GM12878 (cell line): Measurements from ENCODE around the gene ITSN2. TPM values are rescaled to one million over a fixed set of nuclear protein-coding genes. Genes with fewer than 3 reads are reported as not detected.

Experiments used
- ATAC-seq: fragments of 200-7000 bp; cut with Tn5 transposase; 3 replicates; pipeline ENCODE4 v1.9.1; 2020; ENCODE audit warnings: mild to moderate bottlenecking, moderate library complexity
- BruUV-seq: library from RNA; stranded (reverse); fragments of 400-500 nt; replicated peaks from 2 replicates; lab custom pipeline; 2021; lab: Mats Ljungman, UMichigan
- CTCF ChIA-PET: fragments of 300-600 bp; sonication (Branson Sonifier 250); formaldehyde crosslinking; extraction: SDS; loops from one replicate; lab custom pipeline; 2021; ENCODE audit warnings: inconsistent platforms; lab: Yijun Ruan, JAX
- POLR2A ChIA-PET: fragments of 350-600 bp; formaldehyde crosslinking; extraction: SDS; loops from one replicate; lab custom pipeline; 2021; ENCODE audit warnings: inconsistent platforms; lab: Charles Lee
- RAD21 ChIA-PET: fragments of 300-600 bp; sonication (Branson Sonifier 250); formaldehyde crosslinking; loops from one replicate; lab custom pipeline; 2023; ENCODE audit warnings: antibody characterized with exemption; ENCODE audit not compliant: unreplicated experiment; lab: Charles Lee
- SMC1A ChIA-PET: fragments of 300-600 bp; sonication (Branson Sonifier 250); formaldehyde crosslinking; loops from one replicate; lab custom pipeline; 2023; ENCODE audit not compliant: unreplicated experiment, uncharacterized antibody; lab: Charles Lee
- DNase-seq: peaks from one replicate; pipeline ENCODE4 v3.0.0-alpha.2; 2011; ENCODE audit warnings: low read depth, low spot score
- FAIRE-seq: peaks from 3 replicates; lab custom pipeline; 2011; peaks lifted over from hg19 to GRCh38; lab: Jason Lieb, UNC
- H2AFZ ChIP-seq: 2 replicates; pipeline ENCODE4 v1.6.0; 2011; ENCODE audit warnings: low read depth, low read length, control low read depth; ENCODE audit not compliant: control insufficient read depth
- H3K27ac ChIP-seq: 2 replicates; pipeline ENCODE4 v1.5.1; 2011; ENCODE audit warnings: control low read depth; ENCODE audit not compliant: control insufficient read depth, insufficient read depth
- H3K27me3 ChIP-seq, 2 experiments: replicated peaks in 1 of 2; 2 replicates each; pipeline versions ENCODE4 v1.6.0 to v1.6.1; 2011; ENCODE audit warnings: low read length in 1 of 2; ENCODE audit not compliant: control insufficient read depth in 2 of 2, insufficient read depth in 2 of 2
- H3K36me3 ChIP-seq, 2 experiments: 2 replicates each; pipeline ENCODE4 v1.5.1; 2011; ENCODE audit warnings: low read length in 1 of 2; ENCODE audit not compliant: control insufficient read depth in 2 of 2, insufficient read depth in 2 of 2
- H3K4me1 ChIP-seq: 2 replicates; pipeline ENCODE4 v1.6.1; 2011; ENCODE audit warnings: mild to moderate bottlenecking, low read length, moderate library complexity, mixed read lengths; ENCODE audit not compliant: control insufficient read depth, insufficient read depth
- H3K4me2 ChIP-seq: 2 replicates; pipeline ENCODE4 v1.6.0; 2011; ENCODE audit warnings: control low read depth; ENCODE audit not compliant: control insufficient read depth, insufficient read depth
- H3K4me3 ChIP-seq: fragments of 200-600 bp; sonication (generic); 2 replicates; pipeline ENCODE4 v1.5.1; 2016
- H3K79me2 ChIP-seq: 2 replicates; pipeline ENCODE4 v1.6.0; 2011; ENCODE audit warnings: low read length; ENCODE audit not compliant: control insufficient read depth, insufficient read depth
- H3K9ac ChIP-seq: 2 replicates; pipeline ENCODE4 v1.8.0; 2011; ENCODE audit warnings: low read length, control low read depth, mixed read lengths; ENCODE audit not compliant: control insufficient read depth, insufficient read depth
- H3K9me3 ChIP-seq: replicated peaks from 3 replicates; pipeline ENCODE4 v1.5.1; 2011; ENCODE audit warnings: mild to moderate bottlenecking, low read length; ENCODE audit not compliant: control insufficient read depth, insufficient read depth
- H4K20me1 ChIP-seq: 2 replicates; pipeline ENCODE4 v1.6.0; 2011; ENCODE audit not compliant: control insufficient read depth, insufficient read depth
- BHLHE40 ChIP-seq, 2 experiments: fragments of 450-650 bp in 1 of 2; IDR thresholded peaks; 2 replicates each; pipeline ENCODE4 v1.6.1; 2011 to 2017; ENCODE audit warnings: low read depth in 2 of 2, borderline replicate concordance in 1 of 2, improper control_type of control experiment in 1 of 2, low read length in 1 of 2, mild to moderate bottlenecking in 1 of 2
- CREB1 ChIP-seq: IDR thresholded peaks from 2 replicates; pipeline ENCODE4 v1.6.1; 2012; ENCODE audit warnings: low read depth, mild to moderate bottlenecking, inconsistent platforms
- E4F1 ChIP-seq: fragments of 450-650 bp; IDR thresholded peaks from 2 replicates; pipeline ENCODE4 v1.6.1; 2018; ENCODE audit warnings: borderline replicate concordance, mild to moderate bottlenecking; ENCODE audit not compliant: partially characterized antibody
- FOXM1 ChIP-seq: IDR thresholded peaks from 2 replicates; pipeline ENCODE4 v1.6.1; 2012; ENCODE audit warnings: low read depth, mild to moderate bottlenecking, inconsistent platforms, low read length, moderate library complexity
- IRF3 ChIP-seq: fragments of 450-650 bp; IDR thresholded peaks from 2 replicates; pipeline ENCODE4 v1.6.1; 2014; ENCODE audit warnings: mild to moderate bottlenecking
- JUND ChIP-seq: IDR thresholded peaks from 2 replicates; pipeline ENCODE4 v1.6.1; 2012; ENCODE audit warnings: low read depth, mild to moderate bottlenecking, low read length, improper control_type of control experiment, moderate library complexity
- NR2C1 ChIP-seq: fragments of 450-650 bp; IDR thresholded peaks from 2 replicates; pipeline ENCODE4 v1.6.1; 2017; ENCODE audit warnings: antibody characterized with exemption, mild to moderate bottlenecking, moderate library complexity
- POLR2AphosphoS5 ChIP-seq: IDR thresholded peaks from 2 replicates; pipeline ENCODE4 v1.6.1; 2011; ENCODE audit warnings: mild to moderate bottlenecking, low read length, inconsistent platforms
- RB1 ChIP-seq: fragments of 450-650 bp; formaldehyde crosslinking; IDR thresholded peaks from 2 replicates; pipeline ENCODE4 v1.6.1; 2017; ENCODE audit warnings: mild to moderate bottlenecking, borderline replicate concordance
- REST ChIP-seq: IDR thresholded peaks from 2 replicates; pipeline ENCODE4 v1.6.1; 2012; ENCODE audit warnings: mild to moderate bottlenecking, low read depth, low read length
- TARDBP ChIP-seq: IDR thresholded peaks from 2 replicates; pipeline ENCODE4 v1.6.1; 2016; ENCODE audit warnings: borderline replicate concordance
- ZNF384 ChIP-seq: IDR thresholded peaks from 2 replicates; pipeline ENCODE4 v1.6.1; 2012; ENCODE audit warnings: low read depth, mild to moderate bottlenecking, low read length, improper control_type of control experiment, borderline replicate concordance
- WGBS: methylation state at CpG from one replicate; pipeline ENCODE4 v1.1.6; 2016; ENCODE audit warnings: low lambda C conversion rate; ENCODE audit not compliant: insufficient replicate concordance, insufficient coverage; ENCODE audit errors: missing lambda C conversion rate; 5-methylcytosine and 5-hydroxymethylcytosine counted together
- in situ Hi-C: fragments of 300-500 bp; cut with MboI; formaldehyde crosslinking; loops from 9 replicates; pipeline ENCODE4 v1.14.3; 2018; ENCODE audit warnings: mixed read lengths
- intact Hi-C: fragments of 100-400 bp; cut with micrococcal nuclease; formaldehyde crosslinking; loops from one replicate; pipeline ENCODE4 v1.14.2; 2022; ENCODE audit not compliant: unreplicated experiment
- polyA plus RNA-seq, 11 experiments: library from polyadenylated mRNA; depleted of rRNA in 4 of 11; unstranded in 6 of 11; stranded (reverse) in 5 of 11; fragments of >200 nt; fragmentation: Nextera tagmentation in 4 of 11; fragmentation: Illumina TruSeq in 1 of 11; extraction: Ambion mirVana in 4 of 11; extraction: Trizol in 1 of 11; gene quantifications; 1 replicate in 1 of 11; 2 replicates in 10 of 11; pipeline versions ENCODE4 v1.2.1 to v1.2.3, GENCODE V29; 2011 to 2016; ENCODE audit warnings: inconsistent platforms in 2 of 11, missing spikeins in 2 of 11, low read depth in 1 of 11
- total RNA-seq, 4 experiments: library from RNA; depleted of rRNA in 3 of 4; stranded (reverse); fragments of >200 nt in 3 of 4; fragmentation: Illumina TruSeq in 1 of 4; extraction: Trizol in 1 of 4; gene quantifications; 2 replicates each; pipeline versions ENCODE4 v1.2.1 to v1.2.3, GENCODE V29; 2013 to 2021

Gene ITSN2
- total and polyA plus RNA-seq, 10 of the 15 experiments (the other 5 are each of a cell fraction or from before 2014, with no cell fraction given): 20.5 to 80.0 (median 54.7) TPM

GRCh38 chr2:24280645-24281044, 79.7 kb downstream of the ITSN2 start:
- FAIRE-seq (no peak), DNase-seq (no peak), ATAC-seq (no peak)
- WGBS: 100% methylated on average over 2 of the region's 2 CpGs
- no peak overlapping the region for H3K9ac ChIP-seq
- CTCF ChIA-PET: interaction anchor here (1.8 kb wide), 1 partner anchor 10 kb away, joined by 6 read pairs; no protein-coding TSS in a partner anchor
- H2AFZ ChIP-seq: no peak overlapping the region
- H3K4me1 ChIP-seq: peaks cover 7% of the 10 kb centered on the region
- TF ChIP-seq FOXM1: no peak
- no peak for TF ChIP-seq BHLHE40 (IDR thresholded peaks at IDR 0.05; ENCODE audit: borderline replicate concordance in 1 of 2, low read depth in 2 of 2, low read length in 1 of 2)
- TF ChIP-seq ZNF384: no peak
- TF ChIP-seq RB1: no peak
- no peak for TF ChIP-seq IRF3
- TF ChIP-seq CREB1: no peak
- TF ChIP-seq NR2C1: no peak
- no peak for TF ChIP-seq POLR2AphosphoS5
- TF ChIP-seq TARDBP: no peak
- TF ChIP-seq JUND: no peak
- no peak for TF ChIP-seq REST
- no peak for TF ChIP-seq E4F1
- H3K36me3 ChIP-seq: peaks cover 1 to 6% of the 10 kb centered on the region in 2 experiments; a peak in 3 of 4 replicates
- RAD21 ChIA-PET: no interaction called here
- no TSS peak for BruUV-seq
- H3K4me2 ChIP-seq: no peak overlapping the region
- in situ Hi-C loops (no loop called here), intact Hi-C loops (no loop called here)
- no peaks in the 10 kb centered on the region for H3K27me3 ChIP-seq
- no peak overlapping the region for H3K4me3 ChIP-seq
- H3K79me2 ChIP-seq: no peaks in the 10 kb centered on the region
- SMC1A ChIA-PET: no interaction called here
- POLR2A ChIA-PET: no interaction called here
- H4K20me1 ChIP-seq: no peaks in the 10 kb centered on the region
- H3K27ac ChIP-seq: no peak overlapping the region
- no peaks in the 10 kb centered on the region for H3K9me3 ChIP-seq
